Glutamatergic neuron (in vitro differentiated cells): Measurements from ENCODE around the gene SETD2. TPM values are rescaled to one million over a fixed set of nuclear protein-coding genes. Genes with fewer than 3 reads are reported as not detected.

Source experiments
- DNase-seq: peaks from one replicate; pipeline ENCODE4 v3.0.0; 2022
- H3K27ac Mint-ChIP-seq: one replicate; pipeline ENCODE4 v1.8.0; 2020; ENCODE audit warnings: mild to moderate bottlenecking, mixed read lengths, inconsistent platforms; ENCODE audit not compliant: unreplicated experiment
- H3K27me3 Mint-ChIP-seq: one replicate; pipeline ENCODE4 v1.8.0; 2020; ENCODE audit warnings: mild to moderate bottlenecking, moderate library complexity, mixed read lengths, inconsistent platforms; ENCODE audit not compliant: unreplicated experiment
- H3K36me3 Mint-ChIP-seq: one replicate; pipeline ENCODE4 v1.8.0; 2020; ENCODE audit warnings: mild to moderate bottlenecking, mixed read lengths, inconsistent platforms; ENCODE audit not compliant: unreplicated experiment
- H3K4me1 Mint-ChIP-seq: one replicate; pipeline ENCODE4 v1.8.0; 2020; ENCODE audit warnings: mild to moderate bottlenecking, low read depth, mixed read lengths, inconsistent platforms; ENCODE audit not compliant: unreplicated experiment
- H3K4me3 Mint-ChIP-seq: one replicate; pipeline ENCODE4 v1.8.0; 2020; ENCODE audit warnings: mild to moderate bottlenecking, mixed read lengths, inconsistent platforms; ENCODE audit not compliant: unreplicated experiment
- H3K9me3 Mint-ChIP-seq: one replicate; pipeline ENCODE4 v1.8.0; 2020; ENCODE audit warnings: mild to moderate bottlenecking, moderate library complexity, mixed read lengths, inconsistent platforms; ENCODE audit not compliant: unreplicated experiment
- total RNA-seq: library from RNA; stranded (reverse); fragmentation: NEBNext Ultra II Directional; extraction: Animal tissue kit (Norgen Biotek cat#: 25700); gene quantifications from one replicate; pipeline ENCODE4 v1.2.1, GENCODE V29; 2021; ENCODE audit not compliant: unreplicated experiment
- TF ChIP-seq, protein P1 (sequence below): fragments of 200-600 bp; sonication (generic); IDR thresholded peaks from one replicate; pipeline ENCODE4 v1.5.0; 2021; ENCODE audit not compliant: partially characterized antibody, unreplicated experiment

Gene SETD2
- total RNA-seq, 1 donor from 2014 or later, result 59.1 TPM

DNA sequence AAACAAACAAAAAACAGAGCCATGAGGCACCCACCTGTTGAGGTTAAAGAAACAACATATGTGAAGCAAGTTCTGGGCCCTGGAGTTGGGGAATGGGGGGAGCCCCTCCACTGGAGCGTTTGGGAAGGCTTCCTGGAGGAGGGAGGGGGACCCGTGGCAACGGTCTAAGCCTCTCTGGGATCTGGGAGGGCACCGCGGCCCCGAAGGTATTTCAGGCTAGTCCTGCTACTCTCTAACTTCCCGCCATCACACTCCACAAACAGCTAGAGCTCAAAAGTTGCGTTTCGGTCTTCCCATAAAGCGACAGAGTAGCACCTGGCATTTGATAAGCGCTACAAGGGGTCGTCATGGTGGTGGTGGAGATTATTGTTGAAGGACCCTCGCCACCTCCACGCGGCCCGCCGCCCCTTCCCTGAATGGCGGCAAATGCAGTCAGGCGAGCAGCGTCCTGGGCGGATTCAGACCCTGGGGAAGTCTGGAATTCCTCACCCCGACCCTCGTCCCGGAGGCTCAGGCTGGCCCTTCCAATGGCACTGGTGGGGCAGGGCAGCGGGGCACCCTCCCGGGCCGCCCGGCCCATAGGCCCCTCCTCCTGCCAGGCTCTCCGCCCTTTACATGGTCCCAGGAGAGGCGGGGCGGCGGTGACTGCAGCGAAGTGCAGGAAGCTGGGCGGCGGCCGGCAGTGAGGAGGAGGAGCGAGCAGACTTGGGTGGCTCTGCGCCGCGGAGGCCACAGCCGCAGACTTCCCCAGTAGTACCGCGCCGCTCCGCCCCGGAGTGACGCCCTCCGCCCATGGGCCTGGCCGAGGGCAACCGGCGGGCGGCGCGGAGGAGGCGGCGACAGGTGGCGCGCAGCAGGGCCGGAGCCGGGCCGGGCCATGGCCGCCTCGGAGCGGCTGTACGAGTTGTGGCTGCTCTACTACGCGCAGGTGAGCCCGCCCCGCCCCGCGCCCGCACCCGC is 184.6 kb downstream of the SETD2 start, which contains the start of gene NBEAL2:
Gene NBEAL2 (plus strand): TSS at position 682 of the 960 bp plus-strand sequence. CDS start 196 bp downstream, at position 878.
- peak within 1 kb of the TSS; percentile 66 for H3K27ac Mint-ChIP-seq
- peak within 1 kb of the TSS; percentile 85 for H3K4me3 Mint-ChIP-seq
- H3K9me3 Mint-ChIP-seq, result peaks cover 12% of the 10 kb centered on the region
- DNase-seq, result peak; percentile 91
- no peaks in the 10 kb centered on the region for H3K36me3 Mint-ChIP-seq
- peaks cover 7% of the 10 kb centered on the region for H3K4me1 Mint-ChIP-seq
- peaks cover 14% of the 10 kb centered on the region for H3K27me3 Mint-ChIP-seq
- TF ChIP-seq, protein P1, sequence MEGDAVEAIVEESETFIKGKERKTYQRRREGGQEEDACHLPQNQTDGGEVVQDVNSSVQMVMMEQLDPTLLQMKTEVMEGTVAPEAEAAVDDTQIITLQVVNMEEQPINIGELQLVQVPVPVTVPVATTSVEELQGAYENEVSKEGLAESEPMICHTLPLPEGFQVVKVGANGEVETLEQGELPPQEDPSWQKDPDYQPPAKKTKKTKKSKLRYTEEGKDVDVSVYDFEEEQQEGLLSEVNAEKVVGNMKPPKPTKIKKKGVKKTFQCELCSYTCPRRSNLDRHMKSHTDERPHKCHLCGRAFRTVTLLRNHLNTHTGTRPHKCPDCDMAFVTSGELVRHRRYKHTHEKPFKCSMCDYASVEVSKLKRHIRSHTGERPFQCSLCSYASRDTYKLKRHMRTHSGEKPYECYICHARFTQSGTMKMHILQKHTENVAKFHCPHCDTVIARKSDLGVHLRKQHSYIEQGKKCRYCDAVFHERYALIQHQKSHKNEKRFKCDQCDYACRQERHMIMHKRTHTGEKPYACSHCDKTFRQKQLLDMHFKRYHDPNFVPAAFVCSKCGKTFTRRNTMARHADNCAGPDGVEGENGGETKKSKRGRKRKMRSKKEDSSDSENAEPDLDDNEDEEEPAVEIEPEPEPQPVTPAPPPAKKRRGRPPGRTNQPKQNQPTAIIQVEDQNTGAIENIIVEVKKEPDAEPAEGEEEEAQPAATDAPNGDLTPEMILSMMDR, result no peak

DNA sequence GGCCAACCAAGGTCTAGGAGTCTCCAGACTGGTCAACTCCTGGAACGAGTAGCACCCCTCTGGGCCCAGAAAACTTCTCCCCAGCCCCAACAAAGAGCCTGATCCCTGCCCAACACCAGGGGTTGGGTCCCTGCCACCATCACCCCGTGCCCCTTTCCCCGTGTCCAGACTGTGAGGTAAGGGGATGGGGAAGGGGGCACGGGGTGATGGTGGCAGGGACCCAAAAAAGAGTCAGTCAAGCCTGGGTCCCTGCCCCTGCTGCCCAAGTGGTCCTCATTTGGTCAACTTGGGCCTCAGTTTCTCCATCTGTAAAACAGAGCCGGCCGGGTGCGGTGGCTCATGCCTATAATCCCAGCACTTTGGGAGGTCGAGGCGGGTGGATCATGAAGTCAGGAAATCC is 185.5 kb downstream of the SETD2 start:
- no peaks in the 10 kb centered on the region for H3K36me3 Mint-ChIP-seq
- H3K27ac Mint-ChIP-seq, result no peak overlapping the region
- TF ChIP-seq, protein P1, result no peak
- peaks cover 11% of the 10 kb centered on the region for H3K9me3 Mint-ChIP-seq
- no peak for DNase-seq
- H3K4me3 Mint-ChIP-seq, result no peak overlapping the region
- H3K27me3 Mint-ChIP-seq, result peaks cover 12% of the 10 kb centered on the region
- peaks cover 7% of the 10 kb centered on the region for H3K4me1 Mint-ChIP-seq

DNA sequence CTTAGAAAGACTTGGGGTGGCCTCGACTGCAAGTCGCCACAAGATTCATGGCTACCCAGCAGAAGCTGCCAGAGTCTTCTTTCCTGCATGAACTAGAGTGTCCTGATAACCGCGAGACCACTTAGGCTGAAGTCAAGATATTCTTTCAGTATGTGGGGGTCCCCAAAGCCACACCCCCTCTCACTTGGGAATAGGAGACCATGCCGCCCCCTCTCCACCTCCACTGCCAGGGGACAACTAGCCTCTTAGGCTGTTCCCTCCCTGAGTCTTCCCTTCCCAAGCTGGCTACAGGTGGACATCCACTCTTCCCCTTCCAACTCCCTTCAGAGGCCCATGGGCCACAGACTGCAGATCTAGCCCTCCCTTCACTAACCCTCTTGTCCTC is 186.1 kb downstream of the SETD2 start:
- peak overlapping the region; percentile 28 for H3K27ac Mint-ChIP-seq
- no peak for DNase-seq
- no peaks in the 10 kb centered on the region for H3K36me3 Mint-ChIP-seq
- H3K9me3 Mint-ChIP-seq, result peaks cover 11% of the 10 kb centered on the region
- TF ChIP-seq, protein P1, result no peak
- H3K4me3 Mint-ChIP-seq, result peak overlapping the region; percentile 67
- peaks cover 12% of the 10 kb centered on the region for H3K27me3 Mint-ChIP-seq
- H3K4me1 Mint-ChIP-seq, result peaks cover 7% of the 10 kb centered on the region

DNA sequence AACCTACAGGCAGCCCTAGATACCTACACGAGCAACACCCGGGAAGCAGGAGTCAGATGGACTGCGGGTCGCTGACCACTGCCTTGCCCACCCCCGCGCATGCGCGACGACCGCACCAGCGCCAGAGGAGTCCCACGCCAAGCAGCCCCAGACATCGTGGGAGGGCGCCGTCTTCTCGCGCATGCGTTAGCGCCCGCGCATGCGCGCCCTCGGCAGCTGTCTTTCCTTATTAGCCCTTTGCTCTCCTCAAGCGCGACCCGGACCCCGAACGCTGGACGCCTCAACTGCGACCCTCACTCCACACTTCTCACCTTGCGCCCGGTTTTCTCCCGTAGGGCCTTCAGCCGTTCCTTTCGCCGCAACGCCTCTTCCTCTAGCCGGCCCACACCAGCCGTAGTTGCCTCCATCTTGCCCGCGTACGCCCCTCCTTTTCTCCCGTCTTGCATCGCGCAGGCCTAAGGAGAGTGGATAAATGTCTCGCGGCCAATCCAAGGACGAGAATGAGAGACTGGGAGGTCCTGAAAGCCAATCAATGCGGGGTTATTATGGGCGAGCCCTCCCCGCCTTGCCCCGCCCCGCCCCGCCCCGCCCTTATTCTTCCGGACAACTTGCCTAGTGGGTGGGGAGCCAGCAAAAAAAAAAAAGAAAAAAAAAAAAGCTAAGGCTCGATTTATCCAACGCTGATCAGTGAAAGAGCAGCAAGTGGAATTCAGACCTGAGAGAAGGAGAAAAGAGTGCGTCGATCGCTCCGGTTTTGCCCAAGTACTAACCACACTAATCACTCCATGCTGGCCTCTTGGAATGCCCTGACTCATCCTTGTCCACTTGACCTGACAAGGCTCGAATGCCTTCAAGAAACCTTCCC is 187.4 kb downstream of the SETD2 start, which contains the start of gene CCDC12:
Gene CCDC12 (minus strand): TSS at position 420 of the 865 bp plus-strand sequence. CDS start 13 bp downstream, at position 407.
- DNase-seq, result peak; percentile 87
- TF ChIP-seq, protein P1, result no peak
- peaks cover 11% of the 10 kb centered on the region for H3K9me3 Mint-ChIP-seq

More for the DNA sequence above, 187.4 kb downstream of the SETD2 start, which contains the start of gene CCDC12:
- H3K4me1 Mint-ChIP-seq, result peaks cover 8% of the 10 kb centered on the region
- no peaks in the 10 kb centered on the region for H3K36me3 Mint-ChIP-seq
- H3K27me3 Mint-ChIP-seq, result peaks cover 12% of the 10 kb centered on the region
- H3K4me3 Mint-ChIP-seq, result peak within 1 kb of the TSS; percentile 97
- H3K27ac Mint-ChIP-seq, result peak within 1 kb of the TSS; percentile 99
